Endothelial cell of umbilical vein (primary cell): ENCODE results near the gene KATNAL1.

Source experiments
- POLR2A ChIP-seq: IDR thresholded peaks from 2 replicates; pipeline ENCODE4 v1.6.1; 2012; ENCODE audit warnings: low read depth, mild to moderate bottlenecking, control low read depth, low read length
- TF ChIP-seq, protein P1 (sequence below), 2 donors: IDR thresholded peaks; 1 replicate in 1 of 2; 2 replicates in 1 of 2; pipeline ENCODE4 v1.5.1; 2011; ENCODE audit warnings: low read length in 2 of 2, mild to moderate bottlenecking in 2 of 2, moderate library complexity in 2 of 2, control low read depth in 1 of 2, inconsistent platforms in 1 of 2, low read depth in 1 of 2; ENCODE audit not compliant: insufficient read depth in 1 of 2; ENCODE audit errors: extremely low read depth in 1 of 2
- TF ChIP-seq, protein P2 (sequence below): IDR thresholded peaks from 2 replicates; pipeline ENCODE4 v1.6.1; 2011; ENCODE audit not compliant: insufficient read depth, insufficient read length

DNA sequence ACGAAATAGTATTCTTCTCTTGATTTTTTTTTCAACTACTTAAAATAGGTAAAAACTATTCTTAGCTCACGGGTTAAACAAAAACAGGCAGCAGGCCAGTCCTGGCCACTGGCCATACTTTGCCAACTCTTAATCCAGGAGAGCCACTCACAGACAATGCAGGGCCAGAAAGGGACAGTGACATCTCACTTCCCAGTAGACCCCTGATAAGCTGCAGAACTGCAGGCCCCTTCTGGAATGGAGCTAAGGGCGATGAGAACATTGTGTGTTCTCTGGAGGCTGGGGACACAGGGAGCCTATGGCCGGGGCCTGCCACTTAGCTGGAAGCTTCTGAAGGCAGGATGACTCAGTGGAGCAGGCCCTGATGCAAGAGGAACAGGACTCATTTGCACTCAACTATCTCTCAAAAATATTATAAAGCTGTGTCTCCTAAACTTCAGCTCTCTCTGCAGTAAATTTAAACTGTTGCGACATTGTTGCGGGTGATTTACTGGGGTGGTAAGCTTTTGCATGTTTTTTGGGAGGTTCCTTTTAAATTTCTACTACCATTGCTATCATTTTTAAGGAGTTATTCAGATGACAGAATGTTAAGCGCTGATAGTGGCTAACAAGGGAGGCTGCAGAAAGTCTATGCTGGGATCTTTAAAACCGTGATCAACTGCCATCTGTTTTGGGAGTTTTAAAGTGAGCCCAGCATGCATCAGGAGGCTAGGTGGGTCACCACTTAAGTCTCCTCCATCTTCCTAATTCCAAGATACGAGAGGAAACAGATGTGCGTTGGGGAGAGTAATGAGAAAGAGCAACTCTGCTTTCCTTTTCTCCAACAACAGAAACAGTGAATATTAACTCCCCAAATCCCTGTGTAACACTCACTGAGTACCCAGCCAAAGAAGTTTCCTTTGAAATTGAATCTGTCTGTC, 33.2 kb upstream of the KATNAL1 start:
- TF ChIP-seq, protein P1, sequence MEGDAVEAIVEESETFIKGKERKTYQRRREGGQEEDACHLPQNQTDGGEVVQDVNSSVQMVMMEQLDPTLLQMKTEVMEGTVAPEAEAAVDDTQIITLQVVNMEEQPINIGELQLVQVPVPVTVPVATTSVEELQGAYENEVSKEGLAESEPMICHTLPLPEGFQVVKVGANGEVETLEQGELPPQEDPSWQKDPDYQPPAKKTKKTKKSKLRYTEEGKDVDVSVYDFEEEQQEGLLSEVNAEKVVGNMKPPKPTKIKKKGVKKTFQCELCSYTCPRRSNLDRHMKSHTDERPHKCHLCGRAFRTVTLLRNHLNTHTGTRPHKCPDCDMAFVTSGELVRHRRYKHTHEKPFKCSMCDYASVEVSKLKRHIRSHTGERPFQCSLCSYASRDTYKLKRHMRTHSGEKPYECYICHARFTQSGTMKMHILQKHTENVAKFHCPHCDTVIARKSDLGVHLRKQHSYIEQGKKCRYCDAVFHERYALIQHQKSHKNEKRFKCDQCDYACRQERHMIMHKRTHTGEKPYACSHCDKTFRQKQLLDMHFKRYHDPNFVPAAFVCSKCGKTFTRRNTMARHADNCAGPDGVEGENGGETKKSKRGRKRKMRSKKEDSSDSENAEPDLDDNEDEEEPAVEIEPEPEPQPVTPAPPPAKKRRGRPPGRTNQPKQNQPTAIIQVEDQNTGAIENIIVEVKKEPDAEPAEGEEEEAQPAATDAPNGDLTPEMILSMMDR (IDR thresholded peaks at IDR 0.05; ENCODE audit: extremely low read depth in 1 of 2, insufficient read depth in 1 of 2, low read depth in 1 of 2, low read length in 2 of 2), result no peak
- TF ChIP-seq POLR2A, result no peak
- TF ChIP-seq, protein P2, sequence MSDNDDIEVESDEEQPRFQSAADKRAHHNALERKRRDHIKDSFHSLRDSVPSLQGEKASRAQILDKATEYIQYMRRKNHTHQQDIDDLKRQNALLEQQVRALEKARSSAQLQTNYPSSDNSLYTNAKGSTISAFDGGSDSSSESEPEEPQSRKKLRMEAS, result no peak
